HG02981 (cell line): ENCODE results near the gene PRRG2.

Source experiments
- ATAC-seq: cut with Tn5 transposase; IDR thresholded peaks from one replicate; pipeline ENCODE4 v1.9.1; 2021; ENCODE audit warnings: mild to moderate bottlenecking, moderate library complexity; ENCODE audit not compliant: unreplicated experiment

PRRG2 gene

DNA sequence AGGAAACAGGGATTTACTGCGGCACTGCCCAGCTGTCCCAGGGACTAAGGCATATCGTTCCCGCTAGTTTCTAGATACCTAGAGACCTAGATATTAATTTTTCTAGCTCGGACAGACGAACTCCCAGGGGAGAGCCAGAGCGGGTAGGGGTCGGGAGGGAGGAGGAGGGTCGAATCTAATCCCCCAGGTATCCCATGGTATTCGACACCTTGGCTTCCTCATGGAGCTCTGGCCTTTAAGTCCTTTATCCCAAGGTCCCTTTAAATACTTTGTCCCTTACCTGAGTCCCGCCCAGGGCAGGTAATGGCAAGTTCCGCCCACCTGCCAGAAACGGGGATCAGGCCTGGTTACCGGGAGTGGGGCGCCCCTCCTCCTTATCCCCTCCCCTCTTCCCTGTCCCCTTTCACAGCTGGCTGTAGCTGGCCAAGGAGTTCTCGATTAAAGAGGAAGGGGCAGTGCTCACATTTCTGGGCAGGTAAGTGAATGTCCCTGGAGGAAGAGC lies at the start of gene PRRG2:
TSS of gene PRRG2 (plus strand) at position 310 of the 502 bp plus-strand sequence. CDS start 1,904 bp downstream, outside the sequence.
- ATAC-seq: no peak

DNA sequence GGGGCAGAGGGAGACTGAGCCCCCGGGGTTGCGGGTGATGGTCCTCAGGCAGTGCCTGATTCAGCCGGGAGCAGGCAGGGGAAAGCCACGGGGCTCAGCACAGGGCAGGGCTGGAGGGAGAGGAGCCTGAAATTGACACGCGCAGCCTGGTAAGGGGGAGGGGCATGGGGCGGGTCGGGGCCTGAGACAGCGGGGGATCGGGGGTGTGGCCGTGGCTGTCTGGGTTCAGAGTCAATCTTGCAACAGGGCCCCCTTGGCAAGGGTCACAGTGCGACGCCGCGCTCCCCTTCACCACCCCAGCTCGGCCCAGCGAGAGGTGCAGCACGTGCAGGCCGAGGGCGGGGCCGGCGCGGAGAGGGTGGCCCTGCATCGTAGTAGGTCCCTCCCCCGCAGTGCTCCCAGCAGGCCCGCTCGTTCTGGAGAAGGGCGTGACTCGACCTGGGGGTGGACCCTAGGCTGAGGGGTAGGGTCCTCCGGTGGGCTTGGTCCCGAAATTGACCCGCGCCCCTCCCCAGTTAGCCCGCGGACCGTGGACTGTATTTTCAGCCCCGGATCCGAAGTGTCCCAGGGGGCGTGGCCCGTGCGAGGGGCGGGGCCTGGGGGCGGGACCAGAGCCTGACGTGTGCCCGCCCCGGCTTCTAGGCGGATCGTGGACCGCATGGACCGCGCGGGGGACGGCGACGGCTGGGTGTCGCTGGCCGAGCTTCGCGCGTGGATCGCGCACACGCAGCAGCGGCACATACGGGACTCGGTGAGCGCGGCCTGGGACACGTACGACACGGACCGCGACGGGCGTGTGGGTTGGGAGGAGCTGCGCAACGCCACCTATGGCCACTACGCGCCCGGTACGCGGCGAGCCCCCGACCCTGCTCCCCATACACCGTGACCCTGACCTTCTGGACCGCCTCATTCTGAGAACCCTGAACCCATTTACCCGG lies 47.3 kb upstream of the PRRG2 start:
- ATAC-seq: peak; percentile 68

DNA sequence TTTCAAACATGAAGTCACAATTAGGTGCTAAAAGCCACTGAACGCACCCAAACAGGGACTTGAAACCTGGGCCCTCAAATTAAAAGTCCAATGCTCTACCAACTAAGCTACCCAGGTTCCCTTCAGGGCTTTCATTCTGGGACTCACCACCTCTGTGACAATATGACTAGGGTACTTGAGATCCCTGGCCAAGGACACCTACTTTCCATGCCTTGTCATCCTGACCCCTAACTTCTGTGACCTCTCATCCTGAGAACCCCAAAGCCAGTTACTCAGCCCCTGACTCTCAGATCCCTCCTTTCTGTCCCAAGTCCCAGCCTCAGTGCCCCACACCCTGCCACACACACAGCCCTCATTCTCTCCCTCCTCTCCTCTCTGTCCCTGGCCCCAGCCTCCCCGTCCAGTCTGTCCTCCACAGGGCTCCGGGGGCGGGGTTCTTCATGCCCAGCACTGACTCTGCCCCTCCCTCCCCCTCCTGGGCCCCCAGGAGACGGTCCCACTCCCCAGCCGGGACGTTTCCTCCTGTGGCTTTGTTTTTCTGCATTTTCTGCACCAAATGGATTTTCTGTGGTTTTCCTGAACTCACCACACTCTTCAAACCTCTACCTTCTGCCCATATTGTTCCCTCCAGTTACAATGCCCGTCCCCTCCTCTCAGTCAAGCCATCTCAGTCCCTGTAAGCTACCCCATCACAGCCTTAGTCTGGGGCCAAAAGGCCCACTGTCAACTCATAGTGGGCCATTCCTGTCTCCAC lies 46.3 kb upstream of the PRRG2 start:
- ATAC-seq: no peak

DNA sequence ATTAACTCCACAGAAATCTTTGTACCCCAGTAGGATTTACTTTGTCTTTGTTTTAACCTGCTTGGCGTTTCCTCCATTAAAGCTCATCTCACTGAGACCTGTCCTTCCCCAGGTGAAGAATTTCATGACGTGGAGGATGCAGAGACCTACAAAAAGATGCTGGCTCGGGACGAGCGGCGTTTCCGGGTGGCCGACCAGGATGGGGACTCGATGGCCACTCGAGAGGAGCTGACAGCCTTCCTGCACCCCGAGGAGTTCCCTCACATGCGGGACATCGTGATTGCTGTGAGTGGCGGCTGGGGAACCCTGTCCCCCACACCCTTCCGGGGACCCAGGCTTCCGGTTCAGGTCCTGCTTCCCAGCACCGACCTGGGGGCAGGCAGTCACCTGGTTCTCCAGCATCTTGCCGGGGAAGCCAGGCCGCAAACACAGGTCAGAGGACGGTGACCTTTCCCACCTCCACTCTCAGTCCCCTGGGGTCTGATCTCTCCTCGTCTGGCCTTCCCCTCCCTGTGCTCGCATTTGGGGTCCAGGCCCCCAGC lies 44.1 kb upstream of the PRRG2 start:
- ATAC-seq: no peak

DNA sequence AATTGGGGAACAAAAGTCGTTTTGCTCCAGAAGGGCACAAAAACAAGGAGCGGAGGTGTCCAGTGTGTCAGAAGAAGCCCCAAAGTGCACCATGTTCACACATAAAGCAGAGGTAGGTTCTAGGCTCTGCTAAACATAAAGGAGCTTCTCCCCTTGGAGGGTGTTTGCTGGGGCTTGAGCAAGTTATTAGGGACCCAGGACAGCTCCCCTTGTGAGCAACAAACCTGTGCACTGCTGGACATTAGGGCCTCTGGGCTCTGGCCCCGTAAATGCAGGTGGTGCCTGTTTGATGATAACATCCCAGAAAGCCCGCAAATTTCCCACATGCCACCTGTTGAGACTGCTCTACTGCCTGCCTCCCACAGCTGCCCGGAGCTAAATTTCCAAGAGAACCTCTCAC lies 42.5 kb upstream of the PRRG2 start:
- ATAC-seq: no peak

DNA sequence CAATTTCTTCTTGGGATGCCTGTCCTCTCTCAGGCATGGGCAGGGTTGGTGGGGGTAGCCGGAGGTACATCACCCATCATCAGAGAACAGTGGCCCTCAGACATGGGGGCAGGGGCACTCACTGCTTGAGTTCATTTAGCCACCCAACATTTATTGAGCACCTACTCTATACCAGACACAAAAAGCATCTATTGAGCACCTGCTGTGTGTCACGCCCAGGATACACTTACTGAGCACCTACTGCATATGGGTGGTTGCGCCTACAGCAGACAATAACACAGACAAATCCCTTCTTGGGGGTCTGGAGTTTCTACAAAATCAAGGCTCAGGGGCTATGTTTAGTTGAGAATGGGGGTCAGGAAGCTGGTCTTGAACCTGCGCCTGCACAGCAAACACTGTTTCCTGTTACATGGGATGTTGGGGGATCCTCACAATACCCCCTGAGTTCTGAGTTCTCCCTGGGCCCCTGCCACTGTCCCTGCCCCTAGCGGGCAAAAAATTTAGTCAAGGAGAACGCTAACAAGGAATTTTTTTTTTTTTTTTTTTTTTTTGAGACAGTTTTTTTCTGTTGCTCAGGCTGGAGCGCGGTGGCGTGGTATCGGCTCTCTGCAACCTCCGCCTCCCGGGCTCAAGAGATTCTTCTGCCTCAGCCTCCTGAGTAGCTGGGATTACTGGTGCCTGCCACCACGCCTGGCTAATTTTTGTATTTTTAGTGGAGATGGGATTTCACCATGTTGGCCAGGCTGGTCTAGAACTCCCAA lies 41.7 kb upstream of the PRRG2 start:
- no peak for ATAC-seq

DNA sequence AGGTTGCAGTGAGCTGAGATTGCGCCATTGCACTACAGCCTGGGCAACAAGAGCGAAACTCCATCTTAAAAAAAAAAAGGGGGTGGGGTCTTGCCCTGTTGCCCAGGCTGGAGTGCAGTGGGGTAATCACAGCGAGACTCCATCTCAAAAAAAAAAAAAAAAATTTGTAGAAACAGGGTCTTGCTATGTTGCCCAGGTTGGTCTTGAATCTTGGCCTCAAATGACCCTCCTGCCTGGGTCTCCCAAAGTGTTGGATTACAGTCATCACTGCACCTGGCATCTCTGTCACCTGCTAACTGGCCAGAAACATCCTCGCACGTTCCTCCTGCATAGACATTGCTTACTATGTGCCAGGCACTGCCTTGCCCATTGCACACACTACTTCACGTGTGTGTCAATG lies 39.2 kb upstream of the PRRG2 start:
- ATAC-seq: no peak

DNA sequence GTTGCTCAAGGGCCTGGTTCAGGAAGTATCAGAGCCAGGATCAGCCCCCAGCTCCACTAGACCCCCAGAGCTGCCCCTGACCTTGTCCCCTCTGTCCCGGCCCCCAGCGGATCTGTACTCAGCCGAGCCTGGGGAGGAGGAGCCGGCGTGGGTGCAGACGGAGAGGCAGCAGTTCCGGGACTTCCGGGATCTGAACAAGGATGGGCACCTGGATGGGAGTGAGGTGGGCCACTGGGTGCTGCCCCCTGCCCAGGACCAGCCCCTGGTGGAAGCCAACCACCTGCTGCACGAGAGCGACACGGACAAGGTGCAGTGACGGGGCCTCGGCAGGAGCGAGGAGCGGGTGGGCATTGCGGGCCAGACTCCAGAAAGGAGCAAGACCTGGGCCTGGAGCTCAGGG lies 38.7 kb upstream of the PRRG2 start:
- ATAC-seq: no peak

DNA sequence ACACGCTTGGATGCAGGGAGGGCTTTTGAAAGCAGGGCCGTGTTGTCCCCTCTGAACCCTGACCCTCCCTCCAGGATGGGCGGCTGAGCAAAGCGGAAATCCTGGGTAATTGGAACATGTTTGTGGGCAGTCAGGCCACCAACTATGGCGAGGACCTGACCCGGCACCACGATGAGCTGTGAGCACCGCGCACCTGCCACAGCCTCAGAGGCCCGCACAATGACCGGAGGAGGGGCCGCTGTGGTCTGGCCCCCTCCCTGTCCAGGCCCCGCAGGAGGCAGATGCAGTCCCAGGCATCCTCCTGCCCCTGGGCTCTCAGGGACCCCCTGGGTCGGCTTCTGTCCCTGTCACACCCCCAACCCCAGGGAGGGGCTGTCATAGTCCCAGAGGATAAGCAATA lies 38.1 kb upstream of the PRRG2 start:
- no peak for ATAC-seq

DNA sequence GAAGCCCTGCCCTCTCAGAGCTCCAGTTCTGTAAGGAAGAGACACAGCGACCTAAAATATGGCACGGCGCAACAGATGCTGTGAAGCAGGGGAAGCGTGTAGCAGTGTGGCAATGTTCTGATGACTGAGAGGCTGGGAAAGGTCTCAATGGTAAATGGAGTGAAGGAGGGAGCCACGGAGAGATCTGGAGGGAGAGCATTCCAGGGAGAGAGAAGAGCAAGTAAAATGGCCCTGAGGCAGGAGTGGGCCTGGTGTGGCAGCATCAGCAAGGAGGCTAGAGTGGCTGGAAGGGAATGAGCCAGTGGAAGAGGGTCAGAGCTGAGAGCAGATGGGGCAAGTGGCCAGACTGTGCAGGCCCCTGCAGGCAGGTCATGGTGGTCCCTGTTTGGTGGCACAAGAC lies 37.0 kb upstream of the PRRG2 start:
- no peak for ATAC-seq

DNA sequence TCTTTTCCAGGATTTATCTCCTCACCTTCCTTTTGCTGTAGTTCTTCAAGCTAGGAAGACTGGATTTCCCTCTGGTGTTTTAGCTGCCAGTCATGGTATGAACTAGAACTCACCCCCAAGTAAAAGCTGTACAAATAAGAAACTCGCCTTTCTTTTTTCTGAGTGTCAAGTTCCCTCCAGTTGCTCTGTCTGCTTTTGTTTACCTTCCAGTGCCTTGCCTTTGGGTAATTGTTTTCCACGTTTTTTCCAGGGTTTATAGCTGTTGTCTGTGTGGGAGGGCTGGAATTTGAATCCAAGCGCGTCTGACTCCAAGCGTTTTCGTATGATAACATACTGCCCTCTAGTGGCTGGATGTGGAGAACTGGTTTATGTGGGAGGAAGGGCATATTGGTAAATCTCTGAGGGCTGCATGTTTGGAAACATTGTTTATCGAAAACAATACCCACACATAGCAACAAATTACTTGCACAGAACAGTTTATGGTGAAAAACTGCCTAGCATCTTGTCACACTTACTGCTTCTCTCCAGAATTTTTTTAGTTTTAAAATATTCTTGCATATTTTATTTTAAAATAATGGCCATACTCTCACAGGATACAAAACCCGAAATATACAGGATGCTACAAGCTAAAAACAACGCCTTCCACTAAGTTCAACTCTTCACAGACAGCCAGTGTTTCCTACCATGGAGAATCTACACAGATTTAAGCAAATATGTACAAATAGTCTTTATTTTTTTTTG lies 34.1 kb upstream of the PRRG2 start:
- ATAC-seq: no peak

DNA sequence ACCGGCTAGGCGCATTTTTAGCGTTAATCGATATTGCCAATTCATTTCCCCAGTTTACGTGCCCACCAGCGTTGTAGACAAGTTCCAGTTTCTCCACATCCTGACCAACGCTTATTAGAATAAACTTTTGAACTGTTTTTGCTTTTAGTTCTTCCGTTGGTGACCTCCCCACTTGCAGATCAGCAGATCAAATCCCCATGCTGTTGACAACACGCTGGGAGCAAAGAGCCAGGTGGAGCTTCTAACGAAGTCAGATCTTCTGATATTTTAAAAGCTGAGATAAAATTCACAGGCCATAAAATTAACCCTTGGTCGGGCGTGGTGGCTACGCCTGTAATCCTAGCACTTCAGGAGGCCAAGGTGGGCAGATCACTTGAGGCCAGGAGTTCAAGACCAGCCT lies 32.1 kb upstream of the PRRG2 start:
- no peak for ATAC-seq

DNA sequence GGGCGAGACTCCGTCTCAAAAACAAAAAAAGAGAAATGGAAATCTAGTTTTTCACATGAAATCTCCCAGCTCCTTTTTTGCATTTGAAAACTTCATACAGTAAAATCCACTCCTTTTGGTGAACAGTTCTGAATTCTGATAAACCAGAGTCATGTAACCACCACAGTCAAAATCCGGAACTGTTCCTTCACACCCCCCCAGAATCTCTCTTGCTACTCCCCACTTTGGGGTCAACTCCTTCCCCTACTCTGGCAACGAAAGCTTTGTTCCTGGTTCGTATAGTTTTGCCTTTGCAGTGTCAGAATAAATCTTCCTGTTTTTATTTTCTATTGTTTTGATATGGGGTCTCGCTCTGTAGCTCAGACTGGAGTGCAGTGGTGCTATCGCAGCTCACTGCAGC lies 29.6 kb upstream of the PRRG2 start:
- ATAC-seq: no peak

DNA sequence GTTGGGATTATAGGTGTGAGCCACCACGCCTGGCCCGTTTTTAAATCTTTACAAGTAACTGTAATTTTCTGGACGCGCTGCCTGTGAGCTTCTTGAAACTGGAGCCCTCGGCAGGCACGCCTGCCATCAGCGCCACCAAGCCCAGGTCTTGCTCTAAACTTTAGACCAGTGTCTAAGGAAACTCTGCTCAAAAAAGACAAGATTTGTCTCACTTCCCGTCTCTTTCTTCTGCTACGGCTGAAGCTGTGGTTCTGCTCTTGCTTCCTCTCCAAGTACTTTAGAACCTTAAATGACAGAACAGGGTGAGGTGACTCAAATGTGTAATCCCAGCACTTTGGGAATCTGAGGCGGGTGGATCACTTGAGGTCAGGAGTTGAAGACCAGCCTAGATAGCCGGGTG lies 28.4 kb upstream of the PRRG2 start:
- no peak for ATAC-seq

DNA sequence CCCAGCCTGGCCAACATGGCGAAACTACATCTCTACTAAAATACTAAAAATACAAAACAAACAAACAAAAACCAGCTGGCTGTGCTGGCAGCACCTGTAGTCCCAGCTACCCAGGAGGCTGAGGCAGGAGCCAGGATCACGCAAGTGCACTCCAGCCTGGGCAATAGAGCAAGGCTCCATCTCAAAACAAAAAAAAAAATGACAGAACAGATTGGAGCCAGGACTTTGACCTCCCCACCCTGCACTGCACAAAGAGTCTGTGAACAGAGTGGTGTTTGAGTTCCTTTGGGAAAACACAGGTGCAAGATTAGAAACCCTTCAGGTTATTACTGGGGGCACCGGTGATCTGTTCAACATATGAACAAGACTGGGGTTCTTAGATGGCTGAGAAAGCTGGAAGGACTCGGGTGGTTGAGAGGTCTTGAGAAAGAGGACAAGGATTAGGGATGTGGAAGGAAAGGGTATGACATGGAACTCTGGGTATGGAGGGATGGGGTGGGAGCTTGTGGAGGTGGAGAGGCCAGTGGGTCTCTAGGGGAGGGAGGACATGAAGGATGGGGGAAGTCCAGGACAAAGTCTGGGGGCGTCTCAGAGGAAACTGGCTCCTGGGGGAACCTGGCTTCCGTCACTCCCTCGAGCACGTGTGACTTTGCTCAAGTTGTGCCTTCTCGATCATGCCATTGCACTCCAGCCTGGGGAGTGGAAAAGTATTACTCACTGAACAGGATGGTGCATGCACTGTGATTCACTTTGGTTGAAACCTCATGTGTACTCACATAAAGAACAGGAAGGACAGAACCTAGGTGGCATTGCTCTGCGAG lies 27.5 kb upstream of the PRRG2 start:
- no peak for ATAC-seq

DNA sequence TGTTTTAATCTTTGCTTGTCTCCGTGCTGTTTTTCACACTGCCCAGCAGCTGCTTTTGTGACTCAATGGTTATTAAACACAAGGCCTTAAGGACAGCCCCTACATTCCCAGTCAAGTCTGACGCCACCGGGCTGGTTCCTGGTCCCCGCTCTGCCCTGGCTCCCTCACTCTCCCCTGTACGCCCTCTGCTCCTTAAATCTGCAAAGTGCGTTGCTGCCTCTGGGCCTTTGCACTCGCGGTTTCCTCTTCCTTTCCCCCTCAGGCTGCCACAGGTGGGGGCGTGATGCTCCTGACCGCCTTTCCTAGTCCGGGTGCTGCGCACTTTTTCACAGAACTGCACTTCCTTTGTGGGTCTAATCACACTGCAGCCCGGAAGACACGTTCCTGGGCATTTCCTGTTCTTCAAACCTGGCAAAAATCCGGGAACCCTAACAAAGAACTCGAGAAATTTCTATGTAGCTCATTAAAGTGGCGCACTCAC lies 26.4 kb upstream of the PRRG2 start:
- no peak for ATAC-seq

DNA sequence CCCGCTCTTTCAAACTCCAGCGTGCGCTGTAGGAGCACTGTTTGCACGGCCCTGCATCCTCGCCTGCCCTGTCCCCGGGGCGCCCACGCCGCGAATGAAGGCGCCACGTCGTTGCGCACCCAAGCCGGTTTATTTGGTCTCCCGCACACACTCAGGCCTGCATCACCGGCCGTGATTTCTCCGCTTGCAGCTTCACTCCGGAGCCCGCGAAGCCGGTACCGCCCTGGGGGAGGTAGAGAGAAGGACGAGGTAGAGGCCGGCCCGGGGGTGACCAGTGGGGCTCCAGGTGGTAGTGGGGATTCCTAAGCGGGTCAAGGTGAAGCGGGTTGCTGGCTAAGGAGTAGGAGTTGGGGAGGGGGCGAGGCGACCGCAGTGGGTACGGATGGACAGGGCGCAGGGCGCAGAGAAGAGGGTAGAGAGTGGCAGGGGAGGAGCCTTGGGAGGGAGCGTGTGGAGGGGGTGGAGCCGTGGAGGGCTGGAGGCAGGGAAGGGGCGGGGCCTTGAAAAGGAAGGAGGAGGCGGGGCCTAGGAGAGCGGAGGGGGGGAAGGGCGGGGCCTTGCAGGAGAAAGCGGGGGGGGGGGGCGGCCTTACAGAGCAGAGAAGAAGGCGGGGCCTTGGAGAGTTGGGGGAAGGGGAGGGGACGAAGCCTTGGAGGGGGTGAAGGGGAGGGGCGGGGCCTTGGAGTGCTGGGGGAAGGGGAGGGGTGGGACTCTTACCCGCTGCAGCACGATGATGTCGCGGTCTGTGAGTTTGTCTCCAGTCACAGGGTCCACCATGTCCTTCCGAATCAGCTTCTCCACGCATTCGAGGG lies 25.3 kb upstream of the PRRG2 start:
- ATAC-seq: no peak
